Inflammatory macrophage (primary cell): ENCODE measurements around the gene CDK6.

ENCODE experiments used
- DNase-seq, 2 donors: peaks; one replicate each; pipeline ENCODE4 v3.0.0-alpha.2; 2020 to 2022

The CDK6 gene

GRCh38 chr7:92788559-92789183, 47.7 kb downstream of the CDK6 start:
- no peak for DNase-seq

- no peak for DNase-seq
Observed at GRCh38 chr7:92785923-92786322, 50.5 kb downstream of the CDK6 start.

GRCh38 chr7:92784935-92785334, 51.4 kb downstream of the CDK6 start:
- no peak for DNase-seq

- no peak for DNase-seq
Observed at GRCh38 chr7:92783260-92784201, 52.8 kb downstream of the CDK6 start.

DNA sequence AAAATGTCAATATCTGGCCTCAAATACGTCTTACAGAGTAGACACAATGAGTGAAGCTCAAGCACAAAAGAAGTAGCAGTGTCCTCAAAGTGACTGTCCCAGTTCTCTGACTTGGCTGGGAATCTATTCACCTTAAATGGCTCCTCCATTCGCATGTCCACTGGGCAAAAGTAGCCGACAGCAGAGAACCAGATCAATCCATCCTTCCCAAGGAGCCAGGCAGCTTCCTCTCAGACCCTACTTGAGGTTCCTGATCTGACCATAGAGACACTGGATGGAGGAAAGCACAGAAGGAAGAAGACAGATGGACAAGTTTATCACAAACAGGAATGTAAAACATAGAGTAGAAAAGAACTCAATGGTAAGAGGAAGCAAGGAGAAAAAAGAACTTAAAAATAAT, 53.5 kb downstream of the CDK6 start:
- no peak for DNase-seq

GRCh38 chr7:92782236-92782635, 54.1 kb downstream of the CDK6 start:
- DNase-seq, result no peak

- no peak for DNase-seq
Observed at GRCh38 chr7:92781117-92781720, 55.2 kb downstream of the CDK6 start.

DNA sequence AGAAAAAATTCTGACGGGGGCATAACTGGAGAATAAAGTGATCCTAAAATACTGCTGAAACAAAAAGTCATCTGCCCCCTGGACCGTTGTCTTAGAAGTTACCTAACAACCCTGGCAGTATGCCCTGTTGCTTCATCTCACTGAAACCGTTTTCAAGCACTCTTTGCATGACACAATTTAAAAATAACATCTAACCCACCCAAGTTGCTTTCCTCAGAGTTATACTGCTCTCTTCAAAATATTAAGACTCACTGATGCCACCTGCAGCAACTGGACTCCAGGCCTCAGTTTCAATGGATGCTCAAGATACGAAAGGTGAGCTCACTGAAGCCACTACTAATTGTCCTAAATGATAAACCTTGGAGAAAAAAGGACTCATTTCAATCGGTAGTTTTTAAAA, 57.4 kb downstream of the CDK6 start:
- DNase-seq, result peak; percentile 36 to 55

DNA sequence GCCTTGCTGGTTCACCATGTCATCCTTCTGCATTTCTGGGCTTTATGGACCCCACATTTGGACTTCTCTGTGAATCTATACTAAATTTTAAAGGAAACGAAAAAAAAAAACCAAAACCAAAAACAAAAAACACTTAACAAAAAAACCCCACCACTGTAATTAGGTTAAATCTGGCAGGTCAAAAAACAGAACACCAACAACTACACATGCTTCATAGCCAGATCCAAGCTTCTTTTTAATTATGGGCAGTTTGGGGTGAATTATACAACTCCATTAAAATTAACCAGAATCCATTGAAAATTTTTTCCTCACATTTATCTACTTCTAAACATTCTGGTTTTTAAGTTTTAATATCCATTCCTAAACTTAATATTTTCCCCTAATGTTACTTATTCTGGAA, 58.4 kb downstream of the CDK6 start:
- no peak for DNase-seq

DNA sequence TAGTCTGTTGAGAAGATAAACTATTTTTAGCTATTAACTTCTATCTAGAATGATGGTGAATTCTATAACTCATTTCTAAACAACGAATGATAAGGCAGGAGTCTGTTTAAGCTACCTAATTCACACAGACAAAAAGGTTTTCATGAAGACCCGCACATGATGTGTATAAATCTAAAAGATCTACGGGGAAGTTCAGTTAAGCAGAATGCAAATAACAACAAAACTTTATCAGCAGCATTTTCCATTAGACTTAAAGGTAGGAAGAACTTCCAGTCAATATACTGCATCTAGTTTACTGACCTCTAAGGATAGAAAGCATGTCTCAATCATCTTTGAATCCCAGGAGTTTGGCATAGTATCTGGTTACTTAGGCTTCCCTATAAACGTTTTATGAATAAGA, 62.6 kb downstream of the CDK6 start:
- DNase-seq, result no peak

GRCh38 chr7:92769844-92770243, 66.5 kb downstream of the CDK6 start:
- DNase-seq, result no peak

- DNase-seq, result no peak
Observed at GRCh38 chr7:92769394-92769699, 67.0 kb downstream of the CDK6 start.

- no peak for DNase-seq
Observed at GRCh38 chr7:92768501-92769393, 67.6 kb downstream of the CDK6 start.

- DNase-seq, result no peak
Observed at GRCh38 chr7:92767437-92767836, 68.9 kb downstream of the CDK6 start.

DNA sequence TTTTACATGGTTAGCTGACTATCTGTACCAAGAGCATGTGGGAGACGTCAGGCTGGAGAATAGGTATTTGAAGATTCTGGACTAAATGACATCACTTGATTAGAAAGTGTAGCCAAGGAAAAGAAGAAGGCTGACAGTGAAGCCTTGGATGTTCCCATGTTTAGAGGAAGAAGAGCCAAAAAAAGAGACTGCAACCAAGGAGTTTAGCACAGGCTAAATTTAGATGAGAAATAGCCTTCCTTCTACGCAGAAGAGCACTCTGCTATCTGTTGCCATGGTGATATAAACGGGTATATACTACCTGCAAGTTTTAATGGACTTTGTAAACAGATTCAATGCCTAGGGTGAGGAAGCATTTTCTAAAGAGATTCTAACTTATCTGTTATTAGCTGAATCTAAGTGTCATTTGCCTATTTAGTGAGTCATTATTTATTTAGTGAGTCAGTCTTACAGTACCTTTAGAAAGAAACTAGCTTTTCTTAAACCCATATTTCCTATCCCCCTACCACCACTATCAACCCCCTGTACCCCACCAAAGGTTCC, 69.8 kb downstream of the CDK6 start:
- DNase-seq, result no peak

DNA sequence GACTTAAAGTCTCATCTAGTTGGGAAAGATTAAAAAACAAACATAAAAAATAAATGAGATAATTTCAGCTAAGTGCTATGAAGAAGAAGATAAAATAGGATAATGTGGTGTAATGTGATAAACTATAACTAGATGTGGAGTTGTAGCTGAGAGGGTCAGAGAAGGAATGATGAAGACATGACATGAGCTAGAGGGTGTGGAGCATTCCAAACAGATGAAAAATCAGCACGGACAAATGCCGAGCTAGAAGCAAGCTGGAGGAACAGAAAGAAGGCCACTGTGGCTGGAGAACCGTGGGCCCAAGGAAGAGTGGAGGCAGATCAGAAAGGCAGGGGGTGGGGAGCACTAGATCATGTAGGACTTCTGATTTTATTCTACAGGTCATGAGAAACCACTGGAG, 70.6 kb downstream of the CDK6 start:
- DNase-seq, result no peak

GRCh38 chr7:92763636-92764423, 72.5 kb downstream of the CDK6 start:
- peak; percentile 64 to 71 for DNase-seq

- no peak for DNase-seq
Observed at GRCh38 chr7:92762851-92763250, 73.5 kb downstream of the CDK6 start.

GRCh38 chr7:92761391-92762097, 74.8 kb downstream of the CDK6 start:
- no peak for DNase-seq

DNA sequence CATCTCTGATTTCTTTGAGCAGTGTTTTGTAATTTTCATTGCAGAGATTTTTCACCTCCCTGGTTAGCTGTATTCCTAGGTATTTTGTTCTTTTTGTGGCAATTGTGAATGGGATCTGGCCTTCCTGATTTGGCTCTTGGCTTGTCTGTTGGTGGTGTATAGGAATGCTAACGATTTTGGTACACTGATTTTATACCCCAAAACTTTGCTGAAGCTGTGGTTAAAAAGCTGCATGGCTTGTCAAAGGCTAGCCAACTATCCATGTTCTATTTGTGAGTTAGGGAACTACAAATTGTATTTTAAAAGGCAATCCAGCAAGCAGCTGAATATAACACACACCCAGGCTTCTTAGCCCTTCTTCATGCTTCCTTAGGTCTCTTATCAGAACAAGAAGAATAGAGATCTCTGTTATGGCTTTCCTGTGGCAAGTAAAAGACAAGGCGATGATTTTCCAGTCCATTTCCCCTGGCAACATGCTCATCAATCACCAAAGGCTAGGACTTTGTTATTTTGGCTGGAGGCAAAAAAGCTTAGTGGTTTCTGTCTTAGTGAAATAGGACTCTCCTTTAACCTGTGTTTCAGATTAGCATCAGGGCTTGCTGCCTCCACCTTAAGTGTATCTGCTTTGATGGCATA, 77.5 kb downstream of the CDK6 start:
- DNase-seq, result no peak
